Vagina (tissue), 2 donors: Measurements from ENCODE around the gene TULP4.

Experiments
- POLR2A ChIP-seq, 2 donors: fragments of 450-650 bp; IDR thresholded peaks; one replicate each; pipeline ENCODE4 v1.6.1; 2017; ENCODE audit warnings: antibody characterized with exemption in 2 of 2, mild to moderate bottlenecking in 2 of 2, moderate library complexity in 2 of 2
- POLR2AphosphoS5 ChIP-seq, 2 donors: sonication (generic); formaldehyde crosslinking; IDR thresholded peaks; one replicate each; pipeline ENCODE4 v1.9.0; 2017; ENCODE audit warnings: antibody characterized with exemption in 2 of 2, mild to moderate bottlenecking in 2 of 2, low read depth in 1 of 2; ENCODE audit not compliant: insufficient read depth in 1 of 2
- TF ChIP-seq, protein P1 (sequence below), 3 experiments: fragments of 450-650 bp in 2 of 3; fragments of 200-600 bp in 1 of 3; sonication (generic) in 1 of 3; IDR thresholded peaks; one replicate each; pipeline ENCODE4 v1.5.1; 2017 to 2019; ENCODE audit warnings: antibody characterized with exemption in 3 of 3, mild to moderate bottlenecking in 2 of 3, moderate library complexity in 2 of 3

DNA sequence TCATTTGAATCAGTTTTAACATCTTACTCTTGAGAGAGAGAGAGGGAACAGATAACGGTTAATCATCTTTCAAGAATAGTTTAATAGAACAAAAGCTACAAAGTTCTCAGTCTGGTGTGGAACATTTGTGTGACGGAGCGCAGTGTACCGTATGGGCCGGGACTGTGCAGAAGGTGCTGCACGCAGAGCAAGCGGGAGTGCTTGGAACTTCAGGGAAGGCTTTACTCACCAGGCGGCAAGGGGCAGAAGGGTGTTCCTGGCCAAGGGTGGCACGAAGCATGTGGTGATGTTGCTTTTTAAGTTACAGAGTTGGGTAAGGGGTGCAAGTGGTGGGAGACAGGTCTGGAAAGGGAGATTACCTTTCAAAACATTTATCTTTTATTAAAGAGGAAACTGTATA is 95.7 kb downstream of the TULP4 start:
- TF ChIP-seq POLR2AphosphoS5 (IDR thresholded peaks at IDR 0.05; ENCODE audit: insufficient read depth in 1 of 2, low read depth in 1 of 2) (no peak), POLR2A (IDR thresholded peaks at IDR 0.05) (no peak)
- TF ChIP-seq, protein P1, sequence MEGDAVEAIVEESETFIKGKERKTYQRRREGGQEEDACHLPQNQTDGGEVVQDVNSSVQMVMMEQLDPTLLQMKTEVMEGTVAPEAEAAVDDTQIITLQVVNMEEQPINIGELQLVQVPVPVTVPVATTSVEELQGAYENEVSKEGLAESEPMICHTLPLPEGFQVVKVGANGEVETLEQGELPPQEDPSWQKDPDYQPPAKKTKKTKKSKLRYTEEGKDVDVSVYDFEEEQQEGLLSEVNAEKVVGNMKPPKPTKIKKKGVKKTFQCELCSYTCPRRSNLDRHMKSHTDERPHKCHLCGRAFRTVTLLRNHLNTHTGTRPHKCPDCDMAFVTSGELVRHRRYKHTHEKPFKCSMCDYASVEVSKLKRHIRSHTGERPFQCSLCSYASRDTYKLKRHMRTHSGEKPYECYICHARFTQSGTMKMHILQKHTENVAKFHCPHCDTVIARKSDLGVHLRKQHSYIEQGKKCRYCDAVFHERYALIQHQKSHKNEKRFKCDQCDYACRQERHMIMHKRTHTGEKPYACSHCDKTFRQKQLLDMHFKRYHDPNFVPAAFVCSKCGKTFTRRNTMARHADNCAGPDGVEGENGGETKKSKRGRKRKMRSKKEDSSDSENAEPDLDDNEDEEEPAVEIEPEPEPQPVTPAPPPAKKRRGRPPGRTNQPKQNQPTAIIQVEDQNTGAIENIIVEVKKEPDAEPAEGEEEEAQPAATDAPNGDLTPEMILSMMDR (IDR thresholded peaks at IDR 0.05): no peak
